K562 (cell line): Measurements from ENCODE around the gene SSTR5.

Experiments
- CREB1 ChIP-seq, 2 experiments: sonication (generic) in 1 of 2; formaldehyde crosslinking in 1 of 2; IDR thresholded peaks; 2 replicates each; pipeline versions ENCODE4 v1.6.1 to v1.8.0; 2012 to 2022; ENCODE audit warnings: inconsistent platforms in 1 of 2, mild to moderate bottlenecking in 1 of 2, missing genetic modification reagents in 1 of 2, moderate library complexity in 1 of 2
- MYC ChIP-seq, 2 experiments: fragments of 250-450 bp in 1 of 2; sonication (Bioruptor Pico) in 1 of 2; IDR thresholded peaks; 2 replicates each; pipeline versions ENCODE4 v1.5.1 to v1.6.1; 2012 to 2021; ENCODE audit warnings: low read depth in 2 of 2, borderline replicate concordance in 1 of 2, improper control_type of control experiment in 1 of 2, low read length in 1 of 2, mild to moderate bottlenecking in 1 of 2, moderate library complexity in 1 of 2
- SMAD2 ChIP-seq: fragments of 150-350 bp; IDR thresholded peaks from 2 replicates; pipeline ENCODE4 v1.6.1; 2014; ENCODE audit warnings: low read depth, mild to moderate bottlenecking, low read length
- SMC3 ChIP-seq: conservative IDR thresholded peaks from 2 replicates; pipeline ENCODE4 v1.6.1; 2011; ENCODE audit warnings: low read depth, low read length, improper control_type of control experiment; ENCODE audit not compliant: insufficient read depth
- ZNF140 ChIP-seq: fragments of 250-450 bp; sonication (Bioruptor Pico); IDR thresholded peaks from 2 replicates; pipeline ENCODE4 v1.8.0; 2021; ENCODE audit warnings: moderate library complexity, mild to moderate bottlenecking, inconsistent platforms
- TF ChIP-seq, protein P1 (sequence below), 3 experiments: IDR thresholded peaks in 2 of 3; conservative IDR thresholded peaks in 1 of 3; 2 replicates each; pipeline ENCODE4 v1.5.1; 2011 to 2012; ENCODE audit warnings: low read length in 3 of 3, mild to moderate bottlenecking in 3 of 3, control low read depth in 2 of 3, improper control_type of control experiment in 1 of 3, inconsistent platforms in 1 of 3, low read depth in 1 of 3, mixed read lengths in 1 of 3, moderate library complexity in 1 of 3; ENCODE audit not compliant: insufficient read depth in 2 of 3

DNA sequence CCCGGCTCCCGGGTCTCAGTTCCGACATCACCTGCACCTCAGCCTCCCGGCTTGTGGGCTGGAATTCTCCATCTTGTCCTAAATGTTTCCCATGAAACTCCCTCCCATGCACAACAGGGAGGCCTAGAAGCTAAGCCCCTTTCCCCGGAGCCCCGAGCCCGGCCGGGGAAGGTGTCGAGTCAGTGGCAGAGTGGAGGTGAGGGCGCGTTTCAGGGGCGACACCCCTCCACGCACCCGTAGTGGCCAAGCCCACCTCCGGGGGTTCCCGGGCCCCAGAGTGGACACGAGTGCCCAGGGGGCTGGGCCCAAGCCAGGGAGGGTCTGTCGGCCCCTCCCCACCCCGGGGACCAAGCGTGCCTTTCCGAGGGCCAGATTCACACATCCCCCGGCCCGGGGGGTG lies 48.5 kb downstream of the SSTR5 start:
- no peak for TF ChIP-seq MYC (IDR thresholded peaks at IDR 0.05; ENCODE audit: low read depth, low read length)
- no peak for TF ChIP-seq MYC (CRISPR knock-in tag; IDR thresholded peaks at IDR 0.05; ENCODE audit: borderline replicate concordance, low read depth)
- TF ChIP-seq CREB1 (IDR thresholded peaks at IDR 0.05) = no peak
- TF ChIP-seq CREB1 (CRISPR knock-in tag; IDR thresholded peaks at IDR 0.05) = no peak
- no peak for TF ChIP-seq SMC3
- TF ChIP-seq ZNF140 (CRISPR knock-in tag) = no peak
- TF ChIP-seq, protein P1, sequence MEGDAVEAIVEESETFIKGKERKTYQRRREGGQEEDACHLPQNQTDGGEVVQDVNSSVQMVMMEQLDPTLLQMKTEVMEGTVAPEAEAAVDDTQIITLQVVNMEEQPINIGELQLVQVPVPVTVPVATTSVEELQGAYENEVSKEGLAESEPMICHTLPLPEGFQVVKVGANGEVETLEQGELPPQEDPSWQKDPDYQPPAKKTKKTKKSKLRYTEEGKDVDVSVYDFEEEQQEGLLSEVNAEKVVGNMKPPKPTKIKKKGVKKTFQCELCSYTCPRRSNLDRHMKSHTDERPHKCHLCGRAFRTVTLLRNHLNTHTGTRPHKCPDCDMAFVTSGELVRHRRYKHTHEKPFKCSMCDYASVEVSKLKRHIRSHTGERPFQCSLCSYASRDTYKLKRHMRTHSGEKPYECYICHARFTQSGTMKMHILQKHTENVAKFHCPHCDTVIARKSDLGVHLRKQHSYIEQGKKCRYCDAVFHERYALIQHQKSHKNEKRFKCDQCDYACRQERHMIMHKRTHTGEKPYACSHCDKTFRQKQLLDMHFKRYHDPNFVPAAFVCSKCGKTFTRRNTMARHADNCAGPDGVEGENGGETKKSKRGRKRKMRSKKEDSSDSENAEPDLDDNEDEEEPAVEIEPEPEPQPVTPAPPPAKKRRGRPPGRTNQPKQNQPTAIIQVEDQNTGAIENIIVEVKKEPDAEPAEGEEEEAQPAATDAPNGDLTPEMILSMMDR (IDR thresholded peaks at IDR 0.05 in 2 of 3, conservative IDR thresholded peaks at IDR 0.05 in 1 of 3; ENCODE audit: insufficient read depth in 2 of 3, low read depth in 1 of 3, low read length in 3 of 3) = no peak
- TF ChIP-seq SMAD2 = no peak
